ENCODE measurements around the gene VAT1L. TPM values are rescaled to one million over a fixed set of nuclear protein-coding genes. Genes with fewer than 3 reads are reported as not detected.

The VAT1L gene
- total RNA-seq, 2 experiments from 2014 or later, result not detected

- Mint-ChIP-seq H3K4me3 (no peak overlapping the region), H3K9me3 (no peaks in the 10 kb centered on the region), H3K27ac (no peak overlapping the region), H3K4me1 (ENCODE audit: low read depth) (no peaks in the 10 kb centered on the region), H3K27me3 (peaks cover 6% of the 10 kb centered on the region), H3K36me3 (ENCODE audit: low read depth) (no peaks in the 10 kb centered on the region)
- TF ChIP-seq, protein P1, sequence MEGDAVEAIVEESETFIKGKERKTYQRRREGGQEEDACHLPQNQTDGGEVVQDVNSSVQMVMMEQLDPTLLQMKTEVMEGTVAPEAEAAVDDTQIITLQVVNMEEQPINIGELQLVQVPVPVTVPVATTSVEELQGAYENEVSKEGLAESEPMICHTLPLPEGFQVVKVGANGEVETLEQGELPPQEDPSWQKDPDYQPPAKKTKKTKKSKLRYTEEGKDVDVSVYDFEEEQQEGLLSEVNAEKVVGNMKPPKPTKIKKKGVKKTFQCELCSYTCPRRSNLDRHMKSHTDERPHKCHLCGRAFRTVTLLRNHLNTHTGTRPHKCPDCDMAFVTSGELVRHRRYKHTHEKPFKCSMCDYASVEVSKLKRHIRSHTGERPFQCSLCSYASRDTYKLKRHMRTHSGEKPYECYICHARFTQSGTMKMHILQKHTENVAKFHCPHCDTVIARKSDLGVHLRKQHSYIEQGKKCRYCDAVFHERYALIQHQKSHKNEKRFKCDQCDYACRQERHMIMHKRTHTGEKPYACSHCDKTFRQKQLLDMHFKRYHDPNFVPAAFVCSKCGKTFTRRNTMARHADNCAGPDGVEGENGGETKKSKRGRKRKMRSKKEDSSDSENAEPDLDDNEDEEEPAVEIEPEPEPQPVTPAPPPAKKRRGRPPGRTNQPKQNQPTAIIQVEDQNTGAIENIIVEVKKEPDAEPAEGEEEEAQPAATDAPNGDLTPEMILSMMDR (IDR thresholded peaks at IDR 0.05), result no peak
- intact Hi-C loops (cut with micrococcal nuclease), result no loop called here
- CTCF ChIA-PET, result no interaction called here
- POLR2A ChIA-PET, result no interaction called here
- ATAC-seq, result no peak
- no peak for DNase-seq
These were observed 21.2 kb upstream of the VAT1L start for GRCh38 chr16:77767211-77767610.

DNA sequence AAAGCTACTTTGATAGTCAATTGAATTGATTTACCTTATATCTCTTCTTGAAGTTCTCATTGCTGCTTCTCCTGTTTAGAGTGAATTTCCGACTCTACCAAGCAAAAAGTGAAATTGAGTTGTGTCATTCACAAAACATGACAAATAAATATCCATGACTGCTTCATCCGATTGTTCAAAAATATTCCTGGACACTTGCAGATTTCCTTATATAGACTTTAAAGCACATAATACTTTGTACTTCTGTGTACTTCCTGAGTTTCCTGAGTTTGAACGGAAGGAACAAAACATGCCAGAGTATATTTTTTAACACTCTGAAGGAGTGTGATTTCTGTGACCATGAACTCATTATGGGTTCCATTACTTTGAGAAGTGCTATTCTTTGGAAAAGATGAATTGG lies 20.5 kb upstream of the VAT1L start:
- H3K36me3 Mint-ChIP-seq (ENCODE audit: low read depth), result no peaks in the 10 kb centered on the region
- H3K4me1 Mint-ChIP-seq (ENCODE audit: low read depth), result no peaks in the 10 kb centered on the region
- H3K9me3 Mint-ChIP-seq, result no peaks in the 10 kb centered on the region
- DNase-seq (no peak), ATAC-seq (no peak)
- H3K27ac Mint-ChIP-seq, result no peak overlapping the region
- ChIA-PET POLR2A (no interaction called here), CTCF (no interaction called here)
- TF ChIP-seq, protein P1 (IDR thresholded peaks at IDR 0.05), result no peak
- intact Hi-C loops (cut with micrococcal nuclease), result no loop called here
- H3K27me3 Mint-ChIP-seq, result peaks cover 6% of the 10 kb centered on the region
- H3K4me3 Mint-ChIP-seq, result no peak overlapping the region

- intact Hi-C loops (cut with micrococcal nuclease), result no loop called here
- H3K27ac Mint-ChIP-seq, result no peak overlapping the region
- ATAC-seq (no peak), DNase-seq (no peak)
- no peak overlapping the region for H3K4me3 Mint-ChIP-seq
- POLR2A ChIA-PET, result no interaction called here
- CTCF ChIA-PET, result no interaction called here
- peaks cover 2% of the 10 kb centered on the region for H3K27me3 Mint-ChIP-seq
- no peaks in the 10 kb centered on the region for H3K36me3 Mint-ChIP-seq (ENCODE audit: low read depth)
- no peaks in the 10 kb centered on the region for H3K9me3 Mint-ChIP-seq
- H3K4me1 Mint-ChIP-seq (ENCODE audit: low read depth), result no peaks in the 10 kb centered on the region
- TF ChIP-seq, protein P1 (IDR thresholded peaks at IDR 0.05), result no peak
These were observed 12.2 kb upstream of the VAT1L start for GRCh38 chr16:77775911-77776909.

DNA sequence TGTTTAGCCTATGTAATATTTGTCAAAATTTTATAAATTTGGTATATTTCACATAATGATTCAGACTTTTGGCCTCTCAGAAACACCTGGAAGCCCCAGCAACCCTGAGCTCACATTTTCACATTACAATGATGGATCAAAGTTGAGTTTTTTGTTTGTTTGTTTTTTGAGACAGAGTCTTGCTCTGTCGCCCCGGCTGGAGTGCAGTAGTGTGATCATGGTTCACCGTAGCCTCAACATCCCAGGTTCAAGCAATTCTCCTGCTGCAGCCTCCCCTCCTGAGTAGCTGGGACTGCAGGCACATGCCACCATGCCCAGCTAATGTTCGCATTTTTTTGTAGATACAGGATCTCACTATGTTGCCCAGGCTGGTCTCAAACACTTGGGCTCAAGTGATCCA lies 10.6 kb upstream of the VAT1L start:
- H3K27me3 Mint-ChIP-seq, result peaks cover 5% of the 10 kb centered on the region
- CTCF ChIA-PET, result no interaction called here
- TF ChIP-seq, protein P1 (IDR thresholded peaks at IDR 0.05), result no peak
- no peaks in the 10 kb centered on the region for H3K4me1 Mint-ChIP-seq (ENCODE audit: low read depth)
- no peak overlapping the region for H3K4me3 Mint-ChIP-seq
- H3K36me3 Mint-ChIP-seq (ENCODE audit: low read depth), result no peaks in the 10 kb centered on the region
- H3K9me3 Mint-ChIP-seq, result no peaks in the 10 kb centered on the region
- no peak for ATAC-seq
- no peak for DNase-seq
- POLR2A ChIA-PET, result interaction anchor here (0.5 kb wide), 1 partner anchor 1465 kb away, joined by 3 read pairs; no protein-coding TSS in a partner anchor
- no peak overlapping the region for H3K27ac Mint-ChIP-seq
- intact Hi-C loops (cut with micrococcal nuclease), result no loop called here

GRCh38 chr16:77780378-77780837 lies 8.0 kb upstream of the VAT1L start:
- CTCF ChIA-PET, result interaction anchor here (0.9 kb wide), 1 partner anchor 222 kb away, joined by 3 read pairs; no protein-coding TSS in a partner anchor
- POLR2A ChIA-PET, result no interaction called here
- intact Hi-C loops (cut with micrococcal nuclease), result loop anchor here (10.0 kb wide), 1 partner anchor 106 kb away; no protein-coding TSS in a partner anchor

More at GRCh38 chr16:77780378-77780837, 8.0 kb upstream of the VAT1L start:
- Mint-ChIP-seq H3K4me3 (no peak overlapping the region), H3K36me3 (ENCODE audit: low read depth) (no peaks in the 10 kb centered on the region), H3K27ac (no peak overlapping the region), H3K27me3 (peaks cover 9% of the 10 kb centered on the region), H3K9me3 (no peaks in the 10 kb centered on the region), H3K4me1 (ENCODE audit: low read depth) (no peaks in the 10 kb centered on the region)
- TF ChIP-seq, protein P1 (IDR thresholded peaks at IDR 0.05), result no peak
- DNase-seq, result no peak
- ATAC-seq, result no peak

All from activated CD8-positive, alpha-beta T cell treated with anti-CD3 and anti-CD28 coated beads for 36 hours (primary cell).